ENCODE results near the gene CNOT6. TPM values are rescaled to one million over a fixed set of nuclear protein-coding genes. Genes with fewer than 3 reads are reported as not detected.
A peak's percentile ranks its signal among the peaks of the same experiment; 100 is the strongest.

The CNOT6 gene
- total and polyA plus RNA-seq, 11 donors = 3.1 to 18.8 (median 12.9) TPM

GRCh38 chr5:180602481-180603075 is 108.4 kb downstream of the CNOT6 start:
- H3K36me3 ChIP-seq = no peaks in the 10 kb centered on the region
- WGBS, 4 donors = 62 to 77% (median 66%) methylated on average over 15 of the region's 15 CpGs
- no peak for TF ChIP-seq POLR2A (IDR thresholded peaks at IDR 0.05)
- TF ChIP-seq, protein P1, sequence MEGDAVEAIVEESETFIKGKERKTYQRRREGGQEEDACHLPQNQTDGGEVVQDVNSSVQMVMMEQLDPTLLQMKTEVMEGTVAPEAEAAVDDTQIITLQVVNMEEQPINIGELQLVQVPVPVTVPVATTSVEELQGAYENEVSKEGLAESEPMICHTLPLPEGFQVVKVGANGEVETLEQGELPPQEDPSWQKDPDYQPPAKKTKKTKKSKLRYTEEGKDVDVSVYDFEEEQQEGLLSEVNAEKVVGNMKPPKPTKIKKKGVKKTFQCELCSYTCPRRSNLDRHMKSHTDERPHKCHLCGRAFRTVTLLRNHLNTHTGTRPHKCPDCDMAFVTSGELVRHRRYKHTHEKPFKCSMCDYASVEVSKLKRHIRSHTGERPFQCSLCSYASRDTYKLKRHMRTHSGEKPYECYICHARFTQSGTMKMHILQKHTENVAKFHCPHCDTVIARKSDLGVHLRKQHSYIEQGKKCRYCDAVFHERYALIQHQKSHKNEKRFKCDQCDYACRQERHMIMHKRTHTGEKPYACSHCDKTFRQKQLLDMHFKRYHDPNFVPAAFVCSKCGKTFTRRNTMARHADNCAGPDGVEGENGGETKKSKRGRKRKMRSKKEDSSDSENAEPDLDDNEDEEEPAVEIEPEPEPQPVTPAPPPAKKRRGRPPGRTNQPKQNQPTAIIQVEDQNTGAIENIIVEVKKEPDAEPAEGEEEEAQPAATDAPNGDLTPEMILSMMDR (IDR thresholded peaks at IDR 0.05) = no peak
- peaks cover 0 to 3% (median 0%) of the 10 kb centered on the region in 12 donors for H3K4me1 ChIP-seq
- no peaks in the 10 kb centered on the region for H3K27me3 ChIP-seq
- no peak for ATAC-seq
- no peaks in the 10 kb centered on the region for H3K9me3 ChIP-seq
- DNase-seq = peak in 2 of 5 donors; percentile 7 to 17
- no peak overlapping the region for H3K27ac ChIP-seq
- no peak overlapping the region for H3K4me3 ChIP-seq
- intact Hi-C loops (cut with DNase I) = no loop called here

DNA sequence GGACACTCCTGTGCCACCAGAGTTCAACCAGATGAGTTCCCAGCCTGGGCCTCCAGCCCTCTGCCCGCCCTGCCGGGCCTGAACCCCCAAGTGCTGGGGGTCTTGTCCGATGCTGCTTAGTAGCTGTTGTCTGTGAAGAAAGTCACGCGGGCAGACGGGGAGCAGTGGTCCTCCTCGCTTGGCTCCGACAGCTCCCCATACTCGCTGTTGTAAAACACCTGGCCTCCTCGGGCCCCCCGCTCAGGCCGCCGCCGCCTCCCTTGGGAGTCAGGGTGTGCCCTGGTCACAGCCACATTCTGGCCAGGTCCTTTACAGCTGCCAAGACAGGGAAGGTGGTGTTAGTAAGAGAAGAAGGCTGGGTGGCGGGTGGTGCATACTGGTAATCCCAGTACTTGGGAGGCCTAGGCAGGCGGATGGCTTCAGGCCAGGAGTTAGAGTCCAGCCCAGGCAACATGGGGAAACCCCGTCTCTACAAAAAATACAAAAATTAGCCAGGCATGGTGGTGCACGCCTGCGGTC is 109.0 kb downstream of the CNOT6 start:
- no peaks in the 10 kb centered on the region for H3K27me3 ChIP-seq
- no peaks in the 10 kb centered on the region for H3K36me3 ChIP-seq
- no peak overlapping the region for H3K4me3 ChIP-seq
- DNase-seq = peak in 2 of 5 donors; percentile 21 to 42
- TF ChIP-seq, protein P1 (IDR thresholded peaks at IDR 0.05) = no peak
- intact Hi-C loops (cut with DNase I) = no loop called here
- H3K27ac ChIP-seq = no peak overlapping the region
- 92 to 93% (median 93%) methylated on average over 14 to 19 of the region's 19 CpGs for WGBS, 4 donors
- H3K9me3 ChIP-seq = no peaks in the 10 kb centered on the region
- ATAC-seq = no peak
- peaks cover 0 to 3% (median 0%) of the 10 kb centered on the region in 12 donors for H3K4me1 ChIP-seq

GRCh38 chr5:180604271-180604670 is 110.1 kb downstream of the CNOT6 start:
- H3K27me3 ChIP-seq = no peaks in the 10 kb centered on the region
- no peak overlapping the region for H3K27ac ChIP-seq
- H3K36me3 ChIP-seq = no peaks in the 10 kb centered on the region
- DNase-seq = peak in 2 of 5 donors; percentile 22 to 43
- 76 to 83% (median 78%) methylated on average over 13 of the region's 13 CpGs for WGBS, 4 donors
- TF ChIP-seq POLR2A (IDR thresholded peaks at IDR 0.05) = no peak
- TF ChIP-seq, protein P1 (IDR thresholded peaks at IDR 0.05) = no peak
- no peak overlapping the region for H3K4me3 ChIP-seq
- no peak for ATAC-seq
- no peaks in the 10 kb centered on the region for H3K9me3 ChIP-seq
- peaks cover 0 to 3% (median 0%) of the 10 kb centered on the region in 12 donors for H3K4me1 ChIP-seq
- intact Hi-C loops (cut with DNase I) = no loop called here

DNA sequence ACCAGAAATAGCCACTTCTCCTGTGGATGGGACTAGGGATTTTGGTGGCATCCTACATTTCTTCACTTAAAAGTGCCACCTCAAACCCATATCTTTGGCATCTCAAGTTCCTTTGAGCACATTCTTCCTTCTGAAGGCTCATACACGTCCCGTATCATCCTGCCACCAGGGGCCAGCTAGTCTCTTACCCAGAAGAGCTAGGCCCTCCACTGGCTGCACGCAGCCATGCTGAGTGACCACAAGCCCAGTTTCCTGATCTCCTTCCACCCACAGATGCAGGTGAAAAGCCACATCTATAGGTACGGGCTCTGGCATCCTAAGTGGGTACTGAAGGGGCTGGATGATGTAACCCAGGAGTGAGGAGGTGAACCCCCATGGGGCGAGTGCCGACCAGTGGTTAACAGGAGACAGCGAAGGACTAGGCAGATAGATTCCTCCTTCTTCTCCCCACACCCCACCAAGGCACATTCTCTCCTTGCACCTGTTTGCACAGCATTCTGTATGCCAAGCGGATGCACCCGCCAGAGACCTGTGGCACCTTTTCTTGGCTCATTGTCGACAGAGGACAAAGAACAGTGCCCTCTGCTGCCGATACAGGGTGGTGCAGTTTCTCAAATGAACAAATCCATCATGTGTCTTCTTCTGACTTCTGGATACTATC is 111.5 kb downstream of the CNOT6 start:
- Histone ChIP-seq H3K4me1 (no peaks in the 10 kb centered on the region), H3K27ac (no peak overlapping the region), H3K27me3 (no peaks in the 10 kb centered on the region), H3K4me3 (no peak overlapping the region), H3K36me3 (no peaks in the 10 kb centered on the region), H3K9me3 (no peaks in the 10 kb centered on the region)
- ATAC-seq (no peak), DNase-seq (peak in 1 of 5 donors; percentile 25)
- WGBS, 4 donors = 61 to 70% (median 63%) methylated on average over 11 of the region's 11 CpGs
- intact Hi-C loops (cut with DNase I) = no loop called here
- no peak for TF ChIP-seq POLR2A (IDR thresholded peaks at IDR 0.05)
- TF ChIP-seq, protein P1 (IDR thresholded peaks at IDR 0.05) = peak; percentile 39 to 68 (median 58)

Measured in heart left ventricle (tissue), 16 donors.